ENCODE data around the gene POU2F3.

The POU2F3 gene

GRCh38 chr11:120226714-120227113 is 13.2 kb upstream of the POU2F3 start:
- no peak for DNase-seq (ENCODE audit: low read depth in 2 of 2)

GRCh38 chr11:120227228-120227852 is 12.6 kb upstream of the POU2F3 start:
- DNase-seq (ENCODE audit: low read depth in 2 of 2), result no peak

GRCh38 chr11:120228794-120229384 is 11.1 kb upstream of the POU2F3 start:
- no peak for DNase-seq (ENCODE audit: low read depth in 2 of 2)

GRCh38 chr11:120229451-120230424 is 10.2 kb upstream of the POU2F3 start:
- no peak for DNase-seq (ENCODE audit: low read depth in 2 of 2)

- no peak for DNase-seq (ENCODE audit: low read depth in 2 of 2)
These were observed 9.4 kb upstream of the POU2F3 start for GRCh38 chr11:120230433-120231071.

GRCh38 chr11:120231963-120232362 is 8.0 kb upstream of the POU2F3 start:
- no peak for DNase-seq (ENCODE audit: low read depth in 2 of 2)

GRCh38 chr11:120233207-120233803 is 6.6 kb upstream of the POU2F3 start:
- DNase-seq (ENCODE audit: low read depth in 2 of 2), result no peak

- no peak for DNase-seq (ENCODE audit: low read depth in 2 of 2)
These were observed 4.8 kb upstream of the POU2F3 start for GRCh38 chr11:120235024-120235628.

- peak; percentile 20 to 32 for DNase-seq (ENCODE audit: low read depth in 2 of 2)
These were observed 3.5 kb upstream of the POU2F3 start for GRCh38 chr11:120236169-120237107.

GRCh38 chr11:120238968-120239620 is 846 bp upstream of the POU2F3 start:
- no peak for DNase-seq (ENCODE audit: low read depth in 2 of 2)

GRCh38 chr11:120240866-120241265 is 926 bp downstream of the POU2F3 start:
- DNase-seq (ENCODE audit: low read depth in 2 of 2), result no peak

- no peak for DNase-seq (ENCODE audit: low read depth in 2 of 2)
These were observed 1.3 kb downstream of the POU2F3 start for GRCh38 chr11:120241277-120241676.

GRCh38 chr11:120243221-120243620 is 3.3 kb downstream of the POU2F3 start:
- DNase-seq (ENCODE audit: low read depth in 2 of 2), result no peak

GRCh38 chr11:120244476-120245365 is 4.8 kb downstream of the POU2F3 start:
- DNase-seq (ENCODE audit: low read depth in 2 of 2), result peak in 1 of 2 experiments; percentile 10

- DNase-seq (ENCODE audit: low read depth in 2 of 2), result no peak
These were observed 5.5 kb downstream of the POU2F3 start for GRCh38 chr11:120245434-120245833.

- DNase-seq (ENCODE audit: low read depth in 2 of 2), result no peak
These were observed 8.8 kb downstream of the POU2F3 start for GRCh38 chr11:120248551-120249278.

GRCh38 chr11:120249279-120250262 is 9.6 kb downstream of the POU2F3 start:
- DNase-seq (ENCODE audit: low read depth in 2 of 2), result no peak

Measured in fibroblast of skin of left biceps (primary cell).